K562 (cell line): ENCODE results near the gene VWA7. TPM values are rescaled to one million over a fixed set of nuclear protein-coding genes. Genes with fewer than 3 reads are reported as not detected.
"Not testable (repeated sequence)": the region's sequence is repeated elsewhere in the genome, so short reads cannot be mapped to it uniquely, and the experiment has no call there.

Experiments used
- CXXC5 ChIP-seq: fragments of 250-450 bp; sonication (Bioruptor Pico); IDR thresholded peaks from 2 replicates; pipeline ENCODE4 v1.8.0; 2022; ENCODE audit warnings: inconsistent platforms, mild to moderate bottlenecking, moderate library complexity
- ELF4 ChIP-seq: fragments of 450-650 bp; formaldehyde crosslinking; IDR thresholded peaks from 2 replicates; pipeline ENCODE4 v1.4.0; 2022; ENCODE audit warnings: missing genetic modification characterization
- FOXA3 ChIP-seq, 2 experiments: fragments of 450-650 bp in 1 of 2; sonication (generic) in 1 of 2; formaldehyde crosslinking; IDR thresholded peaks in 1 of 2; conservative IDR thresholded peaks in 1 of 2; 2 replicates each; pipeline versions ENCODE4 v1.4.0 to v1.8.0; 2020 to 2022; ENCODE audit warnings: mild to moderate bottlenecking in 2 of 2, missing genetic modification reagents in 1 of 2
- HBP1 ChIP-seq: fragments of 450-650 bp; formaldehyde crosslinking; IDR thresholded peaks from 2 replicates; pipeline ENCODE4 v1.4.0; 2022; ENCODE audit warnings: missing genetic modification characterization
- HDAC1 ChIP-seq, 2 experiments: fragments of 450-650 bp; IDR thresholded peaks; 2 replicates each; pipeline ENCODE4 v1.6.1; 2016 to 2017; ENCODE audit warnings: inconsistent platforms in 1 of 2, mild to moderate bottlenecking in 1 of 2, moderate library complexity in 1 of 2
- HSF4 ChIP-seq: fragments of 250-450 bp; sonication (Bioruptor Pico); IDR thresholded peaks from 2 replicates; pipeline ENCODE4 v2.1.2; 2022; ENCODE audit warnings: mild to moderate bottlenecking, moderate library complexity, borderline replicate concordance
- LARP7 ChIP-seq: fragments of 450-650 bp; IDR thresholded peaks from 2 replicates; pipeline ENCODE4 v1.6.1; 2016
- MAZ ChIP-seq, 2 experiments: fragments of 450-650 bp in 1 of 2; sonication (generic) in 1 of 2; formaldehyde crosslinking; IDR thresholded peaks in 1 of 2; conservative IDR thresholded peaks in 1 of 2; 2 replicates each; pipeline versions ENCODE4 v1.4.0 to v1.5.0; 2020; ENCODE audit warnings: mild to moderate bottlenecking in 1 of 2, missing genetic modification reagents in 1 of 2
- NR4A1 ChIP-seq, 2 experiments: fragments of 250-450 bp in 1 of 2; fragments of 450-650 bp in 1 of 2; sonication (Bioruptor Pico) in 1 of 2; IDR thresholded peaks; 2 replicates each; pipeline versions ENCODE4 v1.4.0 to v1.6.1; 2016 to 2020; ENCODE audit warnings: mild to moderate bottlenecking in 2 of 2, missing compliant biosample characterization in 1 of 2, missing genetic modification characterization in 1 of 2, moderate library complexity in 1 of 2
- RAD21 ChIP-seq, 2 experiments: fragments of 250-450 bp in 1 of 2; fragments of 450-650 bp in 1 of 2; sonication (Bioruptor Pico) in 1 of 2; formaldehyde crosslinking in 1 of 2; IDR thresholded peaks in 1 of 2; conservative IDR thresholded peaks in 1 of 2; 2 replicates each; pipeline versions ENCODE4 v1.4.0 to v1.8.0; 2020 to 2022; ENCODE audit warnings: mild to moderate bottlenecking in 2 of 2, moderate library complexity in 1 of 2
- TFE3 ChIP-seq: fragments of 450-650 bp; formaldehyde crosslinking; IDR thresholded peaks from 2 replicates; pipeline ENCODE4 v1.4.0; 2020; ENCODE audit warnings: mild to moderate bottlenecking, mixed read lengths
- THRB ChIP-seq: fragments of 450-650 bp; formaldehyde crosslinking; conservative IDR thresholded peaks from 2 replicates; pipeline ENCODE4 v1.4.0; 2022; ENCODE audit warnings: mild to moderate bottlenecking, missing genetic modification characterization
- ZBTB26 ChIP-seq: fragments of 450-650 bp; formaldehyde crosslinking; IDR thresholded peaks from 2 replicates; pipeline ENCODE4 v1.4.0; 2022; ENCODE audit warnings: missing genetic modification characterization
- ZNF583 ChIP-seq: fragments of 250-450 bp; sonication (Bioruptor Pico); IDR thresholded peaks from 2 replicates; pipeline ENCODE4 v1.4.0; 2020
- ZNF707 ChIP-seq: fragments of 250-450 bp; sonication (Bioruptor Pico); conservative IDR thresholded peaks from 2 replicates; pipeline ENCODE4 v1.8.0; 2022; ENCODE audit warnings: inconsistent platforms, mild to moderate bottlenecking, moderate library complexity
- polyA plus RNA-seq, 8 experiments: library from polyadenylated mRNA; depleted of rRNA in 4 of 8; stranded (reverse) in 5 of 8; unstranded in 3 of 8; fragments of >200 nt; fragmentation: Nextera tagmentation in 2 of 8; fragmentation: Illumina TruSeq in 1 of 8; extraction: Ambion mirVana in 2 of 8; extraction: Trizol in 1 of 8; gene quantifications; 2 replicates each; pipeline versions ENCODE4 v1.2.1 to v1.2.3, GENCODE V29; 2011 to 2014; ENCODE audit warnings: inconsistent platforms in 1 of 8, missing spikeins in 1 of 8
- total RNA-seq, 7 experiments: library from RNA; depleted of rRNA in 6 of 7; stranded (reverse); fragments of >200 nt in 6 of 7; fragmentation: Illumina TruSeq in 2 of 7; extraction: Trizol in 2 of 7; gene quantifications; 2 replicates each; pipeline versions ENCODE4 v1.2.1 to v1.2.3, GENCODE V29; 2011 to 2021; ENCODE audit warnings: low replicate concordance in 1 of 7

VWA7 gene
- total and polyA plus RNA-seq, 9 of the 15 experiments (the other 6 are each of a cell fraction or from before 2014, with no cell fraction given), result 0.18 to 2.9 (median 0.95) TPM

GRCh38 chr6:31823592-31824196, 46.6 kb upstream of the VWA7 start (continued):
- TF ChIP-seq THRB (CRISPR knock-in tag) (0 out of 2 replicates have a peak, but pooled peaks have one; percentile 28), ELF4 (CRISPR knock-in tag) (0 out of 2 replicates have a peak, but pooled peaks have one; percentile 56), LARP7 (0 out of 2 replicates have a peak, but pooled peaks have one; percentile 17), MAZ (CRISPR knock-in tag; conservative IDR thresholded peaks at IDR 0.05 in 1 of 2, IDR thresholded peaks at IDR 0.05 in 1 of 2) (0 out of 4 replicates have a peak, but pooled peaks of 1 of the 2 experiments have one; percentile 17), ZNF707 (CRISPR knock-in tag) (0 out of 2 replicates have a peak, but pooled peaks have one; percentile 50), HSF4 (0 out of 2 replicates have a peak, but pooled peaks have one; percentile 14), NR4A1 (CRISPR knock-in tag; IDR thresholded peaks at IDR 0.05) (0 out of 2 replicates have a peak, but pooled peaks have one; percentile 73), ZBTB26 (CRISPR knock-in tag) (0 out of 2 replicates have a peak, but pooled peaks have one; percentile 56), CXXC5 (CRISPR knock-in tag) (peak; percentile 10; the same call in 1 of the 2 replicates), HBP1 (CRISPR knock-in tag) (0 out of 2 replicates have a peak, but pooled peaks have one; percentile 52), RAD21 (CRISPR knock-in tag; conservative IDR thresholded peaks at IDR 0.05 in 1 of 2, IDR thresholded peaks at IDR 0.05 in 1 of 2) (peak in 1 of 2 experiments; percentile 26; a peak in 1 of 4 replicates), ZNF583 (CRISPR knock-in tag) (peak; percentile 74; the same call in 1 of the 2 replicates), TFE3 (0 out of 2 replicates have a peak, but pooled peaks have one; percentile 12), HDAC1 (IDR thresholded peaks at IDR 0.05) (peak in 1 of 2 experiments; percentile 12; a peak in 1 of 4 replicates), FOXA3 (CRISPR knock-in tag; conservative IDR thresholded peaks at IDR 0.05 in 1 of 2, IDR thresholded peaks at IDR 0.05 in 1 of 2) (0 out of 4 replicates have a peak, but pooled peaks of 1 of the 2 experiments have one; percentile 18)
- TF ChIP-seq NR4A1 (tag; IDR thresholded peaks at IDR 0.05), result not testable (repeated sequence)
